Neuronal stem cell (in vitro differentiated cells): ENCODE results near the gene CEP85L.

ENCODE experiments used
- DNase-seq: peaks from one replicate; pipeline ENCODE4 v3.0.0-alpha.2; 2013; ENCODE audit warnings: low spot score
- H2AFZ ChIP-seq: one replicate; pipeline ENCODE4 v1.6.1; 2013; ENCODE audit warnings: mild to moderate bottlenecking, low read length, inconsistent platforms
- H2AK5ac ChIP-seq: 2 replicates; pipeline ENCODE4 v1.6.1; 2013; ENCODE audit warnings: low read depth, mild to moderate bottlenecking, inconsistent platforms, low read length, moderate library complexity, mixed read lengths
- H2BK120ac ChIP-seq: 2 replicates; pipeline ENCODE4 v1.6.1; 2013; ENCODE audit warnings: low read depth, mild to moderate bottlenecking, inconsistent platforms, low read length, moderate library complexity, mixed read lengths
- H2BK12ac ChIP-seq: one replicate; pipeline ENCODE4 v1.6.1; 2013; ENCODE audit warnings: low read length, inconsistent platforms
- H2BK15ac ChIP-seq: 2 replicates; pipeline ENCODE4 v1.6.1; 2013; ENCODE audit warnings: mild to moderate bottlenecking, low read length, inconsistent platforms, mixed read lengths
- H2BK5ac ChIP-seq: one replicate; pipeline ENCODE4 v1.6.1; 2013; ENCODE audit warnings: inconsistent platforms, mild to moderate bottlenecking, low read length, moderate library complexity
- H3K14ac ChIP-seq: one replicate; pipeline ENCODE4 v1.6.1; 2013; ENCODE audit warnings: low read length, inconsistent platforms
- H3K18ac ChIP-seq: 2 replicates; pipeline ENCODE4 v1.6.1; 2013; ENCODE audit warnings: low read length, inconsistent platforms
- H3K23ac ChIP-seq: 2 replicates; pipeline ENCODE4 v1.6.1; 2013; ENCODE audit warnings: low read depth, mild to moderate bottlenecking, mixed read lengths, low read length, inconsistent platforms; ENCODE audit not compliant: poor library complexity
- H3K27ac ChIP-seq: replicated peaks from 3 replicates; pipeline ENCODE4 v1.5.1; 2013; ENCODE audit warnings: low read length, inconsistent platforms
- H3K27me3 ChIP-seq, 3 experiments: 2 replicates each; pipeline ENCODE4 v1.6.1; 2013; ENCODE audit warnings: low read length in 3 of 3, mild to moderate bottlenecking in 2 of 3, inconsistent platforms in 1 of 3, low read depth in 1 of 3, mixed read lengths in 1 of 3, moderate library complexity in 1 of 3; ENCODE audit not compliant: control insufficient read depth in 3 of 3, insufficient read depth in 3 of 3
- H3K36me3 ChIP-seq, 2 donors: replicated peaks in 1 of 2; 2 replicates each; pipeline ENCODE4 v1.6.1; 2013; ENCODE audit warnings: low read length in 2 of 2; ENCODE audit not compliant: control insufficient read depth in 2 of 2, insufficient read depth in 2 of 2
- H3K4ac ChIP-seq: 2 replicates; pipeline ENCODE4 v1.6.1; 2013; ENCODE audit warnings: inconsistent platforms, mild to moderate bottlenecking, low read length, moderate library complexity
- H3K4me1 ChIP-seq, 2 donors: 1 replicate in 1 of 2; 2 replicates in 1 of 2; pipeline ENCODE4 v1.6.1; 2013; ENCODE audit warnings: low read length in 2 of 2, low read depth in 1 of 2; ENCODE audit not compliant: control insufficient read depth in 2 of 2, insufficient read depth in 1 of 2
- H3K4me2 ChIP-seq: one replicate; pipeline ENCODE4 v1.6.1; 2013; ENCODE audit warnings: mild to moderate bottlenecking, low read length, inconsistent platforms; ENCODE audit not compliant: insufficient read depth, poor library complexity, severe bottlenecking
- H3K4me3 ChIP-seq, 2 donors: 2 replicates each; pipeline ENCODE4 v1.5.1; 2013; ENCODE audit warnings: low read length in 2 of 2, mild to moderate bottlenecking in 2 of 2, inconsistent platforms in 1 of 2, moderate library complexity in 1 of 2
- H3K79me1 ChIP-seq: one replicate; pipeline ENCODE4 v1.6.1; 2013; ENCODE audit warnings: low read depth, mild to moderate bottlenecking, inconsistent platforms, low read length, moderate library complexity
- H3K9ac ChIP-seq: one replicate; pipeline ENCODE4 v1.6.1; 2013; ENCODE audit warnings: mild to moderate bottlenecking, low read depth, low read length, inconsistent platforms; ENCODE audit not compliant: poor library complexity
- H3K9me3 ChIP-seq, 2 donors: replicated peaks in 1 of 2; 2 replicates each; pipeline versions ENCODE3 to v1.6.1; 2013; ENCODE audit warnings: low read length in 2 of 2, mild to moderate bottlenecking in 2 of 2, inconsistent platforms in 1 of 2, low read depth in 1 of 2, mixed read lengths in 1 of 2, moderate library complexity in 1 of 2; ENCODE audit not compliant: control insufficient read depth in 2 of 2, insufficient read depth in 1 of 2
- H4K8ac ChIP-seq: one replicate; pipeline ENCODE4 v1.6.1; 2013; ENCODE audit warnings: low read depth, mild to moderate bottlenecking, inconsistent platforms, low read length, moderate library complexity
- H4K91ac ChIP-seq: one replicate; pipeline ENCODE4 v1.6.1; 2013; ENCODE audit warnings: low read length, low read depth, mild to moderate bottlenecking, inconsistent platforms; ENCODE audit not compliant: poor library complexity
- WGBS, 2 donors: extraction: QIAGEN DNeasy Blood & Tissue Kit; methylation state at CpG; one replicate each; pipeline ENCODE4 v1.1.7; 2013; ENCODE audit warnings: missing lambda C conversion rate in 2 of 2, mixed read lengths in 1 of 2; ENCODE audit not compliant: insufficient read length in 2 of 2, insufficient replicate concordance in 1 of 2; ENCODE audit errors: extremely low coverage in 2 of 2; 5-methylcytosine and 5-hydroxymethylcytosine counted together

The CEP85L gene

GRCh38 chr6:118650582-118651281 lies 659 bp downstream of the CEP85L start:
- Histone ChIP-seq H2BK120ac (peak overlapping the region; percentile 61), H2BK5ac (peak overlapping the region; percentile 94), H3K27ac (peak overlapping the region; percentile 87), H3K36me3 (no peaks in the 10 kb centered on the region), H3K4me2 (peak overlapping the region; percentile 77), H3K79me1 (no peaks in the 10 kb centered on the region), H4K91ac (no peak overlapping the region), H3K4ac (no peak overlapping the region), H3K27me3 (no peaks in the 10 kb centered on the region), H3K23ac (peak overlapping the region; percentile 98), H3K9ac (peak overlapping the region; percentile 94), H2BK15ac (no peak overlapping the region), H3K14ac (peak overlapping the region; percentile 82), H3K18ac (peak overlapping the region; percentile 97), H2AFZ (peak overlapping the region; percentile 99), H2BK12ac (no peak overlapping the region), H3K4me1 (peaks cover 1 to 9% of the 10 kb centered on the region in 2 donors), H3K9me3 (peaks cover 0 to 4% of the 10 kb centered on the region in 2 donors), H4K8ac (no peak overlapping the region), H2AK5ac (no peak overlapping the region), H3K4me3 (peak overlapping the region; percentile 88 to 91)
- WGBS, 2 donors = no CpG with 5 or more reads among the region's 80 CpGs
- DNase-seq = peak; percentile 48

DNA sequence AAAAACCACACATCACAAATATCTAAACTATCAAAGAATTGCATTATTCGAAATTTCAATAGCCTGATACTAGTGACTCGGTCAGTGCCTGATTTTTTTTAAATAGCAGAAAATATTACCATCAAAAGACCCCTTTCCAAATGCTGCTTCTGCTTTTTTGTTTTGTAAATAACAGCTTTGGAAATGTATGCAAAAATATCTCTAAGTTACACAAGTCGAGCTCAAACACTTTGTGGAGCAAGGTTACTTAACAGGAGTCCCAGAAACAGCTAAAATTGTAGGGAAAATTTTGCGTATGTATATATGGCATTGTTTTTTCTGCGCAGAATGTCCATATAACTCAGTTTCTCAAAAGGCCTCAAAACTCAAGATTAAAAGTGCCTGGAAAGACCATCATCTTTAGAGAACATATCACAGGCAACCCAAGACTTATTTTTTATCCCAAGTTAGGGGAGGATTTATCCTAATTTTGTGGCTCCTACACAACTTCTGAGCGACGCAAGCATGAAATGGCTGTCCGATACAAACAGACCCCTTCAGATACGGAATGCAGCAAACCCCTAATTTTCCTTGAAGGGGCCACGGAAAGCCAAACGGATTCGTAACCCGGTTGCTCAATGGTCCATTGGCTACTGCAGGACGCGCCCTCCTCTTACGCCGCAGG lies 1.3 kb downstream of the CEP85L start:
- H3K14ac ChIP-seq = no peak overlapping the region
- no peak overlapping the region for H3K18ac ChIP-seq
- no peak overlapping the region for H2BK12ac ChIP-seq
- H2BK15ac ChIP-seq = no peak overlapping the region
- peaks cover 0 to 4% of the 10 kb centered on the region in 2 donors for H3K9me3 ChIP-seq
- peak overlapping the region; percentile 88 to 91 for H3K4me3 ChIP-seq
- H3K27ac ChIP-seq = no peak overlapping the region
- peak overlapping the region; percentile 94 for H2BK5ac ChIP-seq
- no peaks in the 10 kb centered on the region for H3K36me3 ChIP-seq
- H2BK120ac ChIP-seq = no peak overlapping the region
- no peak overlapping the region for H3K4ac ChIP-seq
- no peak for DNase-seq
- H4K91ac ChIP-seq = no peak overlapping the region
- no peak overlapping the region for H2AK5ac ChIP-seq
- no CpG with 5 or more reads among the region's 17 CpGs for WGBS, 2 donors
- H3K27me3 ChIP-seq = no peaks in the 10 kb centered on the region
- H3K79me1 ChIP-seq = no peaks in the 10 kb centered on the region
- H3K9ac ChIP-seq = peak overlapping the region; percentile 94
- peaks cover 1 to 9% of the 10 kb centered on the region in 2 donors for H3K4me1 ChIP-seq
- H2AFZ ChIP-seq = peak overlapping the region; percentile 99
- H3K4me2 ChIP-seq = peak overlapping the region; percentile 77
- peak overlapping the region; percentile 98 for H3K23ac ChIP-seq
- H4K8ac ChIP-seq = no peak overlapping the region

GRCh38 chr6:118648866-118649554 lies 2.4 kb downstream of the CEP85L start:
- H4K8ac ChIP-seq = no peak overlapping the region
- no CpG with 5 or more reads among the region's 2 CpGs for WGBS, 2 donors
- no peak overlapping the region for H2BK15ac ChIP-seq
- H3K36me3 ChIP-seq = no peaks in the 10 kb centered on the region
- peak overlapping the region in 1 of 2 donors; percentile 91 for H3K4me3 ChIP-seq
- no peak overlapping the region for H2BK120ac ChIP-seq
- H2BK5ac ChIP-seq = no peak overlapping the region
- peaks cover 0 to 4% of the 10 kb centered on the region in 2 donors for H3K9me3 ChIP-seq
- H3K4ac ChIP-seq = no peak overlapping the region
- H3K9ac ChIP-seq = no peak overlapping the region
- H3K4me1 ChIP-seq = peaks cover 1 to 9% of the 10 kb centered on the region in 2 donors
- H2AFZ ChIP-seq = peak overlapping the region; percentile 46
- no peaks in the 10 kb centered on the region for H3K79me1 ChIP-seq
- H2BK12ac ChIP-seq = no peak overlapping the region
- DNase-seq = no peak
- no peak overlapping the region for H4K91ac ChIP-seq
- no peak overlapping the region for H3K14ac ChIP-seq
- H3K27ac ChIP-seq = no peak overlapping the region
- no peak overlapping the region for H2AK5ac ChIP-seq
- H3K27me3 ChIP-seq = no peaks in the 10 kb centered on the region
- no peak overlapping the region for H3K18ac ChIP-seq
- H3K23ac ChIP-seq = no peak overlapping the region
- H3K4me2 ChIP-seq = no peak overlapping the region

DNA sequence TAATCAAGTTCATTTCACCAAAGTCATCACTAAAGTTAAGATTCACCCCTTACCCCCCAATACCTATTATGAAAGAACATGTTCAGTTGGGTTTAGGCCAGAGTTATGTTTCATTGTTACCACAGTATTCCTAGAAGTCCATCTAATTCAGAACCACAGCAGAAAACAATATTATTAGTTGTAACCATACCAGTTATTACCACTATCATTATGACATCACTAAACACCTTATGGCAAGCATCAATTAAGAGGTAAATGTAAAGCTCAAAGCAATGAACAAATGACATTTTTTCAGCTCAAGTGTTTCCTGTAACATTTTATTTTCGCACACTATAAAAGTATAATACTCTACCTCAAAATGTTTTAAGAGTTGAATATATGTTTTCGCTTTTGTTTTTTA lies 4.4 kb downstream of the CEP85L start:
- H2BK5ac ChIP-seq = no peak overlapping the region
- no peak overlapping the region for H3K4me2 ChIP-seq
- H3K36me3 ChIP-seq = no peaks in the 10 kb centered on the region
- no peak overlapping the region for H3K4me3 ChIP-seq
- H3K23ac ChIP-seq = no peak overlapping the region
- H2BK12ac ChIP-seq = no peak overlapping the region
- no peak overlapping the region for H3K9ac ChIP-seq
- H3K27ac ChIP-seq = no peak overlapping the region
- H4K91ac ChIP-seq = no peak overlapping the region
- H4K8ac ChIP-seq = no peak overlapping the region
- H3K79me1 ChIP-seq = no peaks in the 10 kb centered on the region
- H2AFZ ChIP-seq = no peak overlapping the region
- WGBS, 2 donors = no CpG with 5 or more reads among the region's 2 CpGs
- no peak overlapping the region for H2BK15ac ChIP-seq
- DNase-seq = no peak
- peaks cover 0 to 9% of the 10 kb centered on the region in 2 donors for H3K4me1 ChIP-seq
- no peak overlapping the region for H3K14ac ChIP-seq
- no peak overlapping the region for H3K4ac ChIP-seq
- no peaks in the 10 kb centered on the region for H3K27me3 ChIP-seq
- H2BK120ac ChIP-seq = no peak overlapping the region
- peaks cover 0 to 4% of the 10 kb centered on the region in 2 donors for H3K9me3 ChIP-seq
- no peak overlapping the region for H2AK5ac ChIP-seq
- H3K18ac ChIP-seq = no peak overlapping the region
